ENCODE results near the gene RRAGD. TPM values are rescaled to one million over a fixed set of nuclear protein-coding genes. Genes with fewer than 3 reads are reported as not detected.

RRAGD gene
- total and polyA plus RNA-seq, 4 donors, result 4.7 to 6.7 (median 5.6) TPM

GRCh38 chr6:89433252-89434149, 21.4 kb upstream of the RRAGD start:
- Histone ChIP-seq H3K9me3 (ENCODE audit: control insufficient read depth in 4 of 4, low read length in 3 of 4) (no peaks in the 10 kb centered on the region), H3K9ac (ENCODE audit: low read depth in 1 of 2, low read length in 2 of 2) (peak overlapping the region in 1 of 2 donors; percentile 80), H3K4me1 (ENCODE audit: control insufficient read depth in 4 of 4, insufficient read depth in 4 of 4, low read length in 3 of 4) (peaks cover 2 to 8% (median 4%) of the 10 kb centered on the region in 4 donors), H3K36me3 (ENCODE audit: control insufficient read depth in 4 of 4, insufficient read depth in 3 of 4, low read depth in 1 of 4, low read length in 3 of 4) (no peaks in the 10 kb centered on the region), H3K27ac (ENCODE audit: low read depth in 1 of 2, low read length in 2 of 2) (no peak overlapping the region), H3K4me3 (ENCODE audit: low read depth in 1 of 3, low read length in 3 of 3) (peak overlapping the region; percentile 64 to 94 (median 82)), H3K27me3 (ENCODE audit: control insufficient read depth in 4 of 4, insufficient read depth in 4 of 4, low read length in 3 of 4) (no peaks in the 10 kb centered on the region)
- DNase-seq (ENCODE audit: low spot score), result no peak
- WGBS, result 2% methylated on average over 80 of the region's 80 CpGs
- TF ChIP-seq HNF4G (IDR thresholded peaks at IDR 0.05), result no peak
- TF ChIP-seq RAD21 (IDR thresholded peaks at IDR 0.05), result peak; percentile 10 to 13
- TF ChIP-seq TAF1 (conservative IDR thresholded peaks at IDR 0.05), result no peak
- TF ChIP-seq REST (IDR thresholded peaks at IDR 0.05), result no peak
- TF ChIP-seq ZBTB33 (IDR thresholded peaks at IDR 0.05), result no peak

GRCh38 chr6:89432875-89433251, 20.8 kb upstream of the RRAGD start, which contains the start of gene ANKRD6:
ANKRD6 (plus strand) TSS chr6:89433152; CDS start chr6:89566977, 133,825 bp downstream.
- Histone ChIP-seq H3K27ac (ENCODE audit: low read depth in 1 of 2, low read length in 2 of 2) (no peak within 1 kb of the TSS), H3K4me3 (ENCODE audit: low read depth in 1 of 3, low read length in 3 of 3) (peak within 1 kb of the TSS; percentile 64 to 94 (median 82)), H3K27me3 (ENCODE audit: control insufficient read depth in 4 of 4, insufficient read depth in 4 of 4, low read length in 3 of 4) (no peaks in the 10 kb centered on the region), H3K9me3 (ENCODE audit: control insufficient read depth in 4 of 4, low read length in 3 of 4) (no peaks in the 10 kb centered on the region), H3K4me1 (ENCODE audit: control insufficient read depth in 4 of 4, insufficient read depth in 4 of 4, low read length in 3 of 4) (peaks cover 2 to 8% (median 4%) of the 10 kb centered on the region in 4 donors), H3K9ac (ENCODE audit: low read depth in 1 of 2, low read length in 2 of 2) (peak within 1 kb of the TSS in 1 of 2 donors; percentile 80), H3K36me3 (ENCODE audit: control insufficient read depth in 4 of 4, insufficient read depth in 3 of 4, low read depth in 1 of 4, low read length in 3 of 4) (no peaks in the 10 kb centered on the region)
- WGBS, result under 1% methylated on average over 38 of the region's 38 CpGs
- TF ChIP-seq FOXA2 (IDR thresholded peaks at IDR 0.05) (no peak), REST (IDR thresholded peaks at IDR 0.05) (no peak), MAX (IDR thresholded peaks at IDR 0.05) (no peak), CTCF (IDR thresholded peaks at IDR 0.05; ENCODE audit: low read depth, low read length, missing input control) (peak; percentile 94), RXRA (IDR thresholded peaks at IDR 0.05) (no peak), HNF4G (IDR thresholded peaks at IDR 0.05) (no peak), FOXA1 (IDR thresholded peaks at IDR 0.05) (no peak), ZBTB33 (IDR thresholded peaks at IDR 0.05) (no peak), EGR1 (IDR thresholded peaks at IDR 0.05; ENCODE audit: low read depth in 2 of 2) (no peak), TAF1 (conservative IDR thresholded peaks at IDR 0.05) (no peak), RAD21 (IDR thresholded peaks at IDR 0.05) (peak; percentile 76 to 80), YY1 (IDR thresholded peaks at IDR 0.05) (no peak), SP1 (IDR thresholded peaks at IDR 0.05) (no peak), ATF3 (IDR thresholded peaks at IDR 0.05) (no peak), JUND (IDR thresholded peaks at IDR 0.05) (no peak), HNF4A (conservative IDR thresholded peaks at IDR 0.05) (no peak)
- DNase-seq (ENCODE audit: low spot score), result peak; percentile 83

Measured in liver (tissue), 9 donors.